GM18951 (cell line): ENCODE measurements around the gene TFAM.

Source experiments
- POLR2A ChIP-seq: IDR thresholded peaks from 4 replicates; pipeline ENCODE4 v1.6.1; 2011; ENCODE audit warnings: mild to moderate bottlenecking; ENCODE audit not compliant: insufficient read length, insufficient read depth; ENCODE audit errors: extremely low read depth
- in situ Hi-C: fragments of 300-500 bp; cut with MboI; formaldehyde crosslinking; loops from one replicate; pipeline ENCODE4 v1.12.0; 2022; ENCODE audit warnings: low sequenced_read_pairs, mixed read lengths, inconsistent platforms; ENCODE audit not compliant: unreplicated experiment

TFAM gene

GRCh38 chr10:58358947-58359346, 26.3 kb upstream of the TFAM start:
- TF ChIP-seq POLR2A, result no peak
- in situ Hi-C loops, result no loop called here

- no peak for TF ChIP-seq POLR2A
- in situ Hi-C loops, result no loop called here
Observed at GRCh38 chr10:58359541-58359940, 25.7 kb upstream of the TFAM start.

- no peak for TF ChIP-seq POLR2A
- in situ Hi-C loops, result no loop called here
Observed at GRCh38 chr10:58360412-58361004, 24.7 kb upstream of the TFAM start.

- in situ Hi-C loops, result no loop called here
- no peak for TF ChIP-seq POLR2A
Observed at GRCh38 chr10:58361353-58361752, 23.9 kb upstream of the TFAM start.

GRCh38 chr10:58362027-58362789, 23.0 kb upstream of the TFAM start:
- in situ Hi-C loops, result no loop called here
- TF ChIP-seq POLR2A, result no peak

- in situ Hi-C loops, result no loop called here
- TF ChIP-seq POLR2A, result no peak
Observed at GRCh38 chr10:58367069-58367468, 18.1 kb upstream of the TFAM start.

GRCh38 chr10:58371473-58371872, 13.7 kb upstream of the TFAM start:
- in situ Hi-C loops, result no loop called here

GRCh38 chr10:58372607-58373441, 12.4 kb upstream of the TFAM start:
- no peak for TF ChIP-seq POLR2A
- in situ Hi-C loops, result no loop called here

More at GRCh38 chr10:58371473-58371872, 13.7 kb upstream of the TFAM start:
- TF ChIP-seq POLR2A, result no peak

- in situ Hi-C loops, result no loop called here
- no peak for TF ChIP-seq POLR2A
Observed at GRCh38 chr10:58373442-58373827, 11.8 kb upstream of the TFAM start.

- in situ Hi-C loops, result no loop called here
Observed at GRCh38 chr10:58382489-58382995, 2.7 kb upstream of the TFAM start.

GRCh38 chr10:58384095-58384494, 1.1 kb upstream of the TFAM start:
- in situ Hi-C loops, result no loop called here

More at GRCh38 chr10:58382489-58382995, 2.7 kb upstream of the TFAM start:
- no peak for TF ChIP-seq POLR2A

GRCh38 chr10:58384544-58384998, 639 bp upstream of the TFAM start:
- in situ Hi-C loops, result no loop called here
- no peak for TF ChIP-seq POLR2A

More at GRCh38 chr10:58384095-58384494, 1.1 kb upstream of the TFAM start:
- no peak for TF ChIP-seq POLR2A

- no peak for TF ChIP-seq POLR2A
- in situ Hi-C loops, result no loop called here
Observed at GRCh38 chr10:58385784-58386112, 538 bp downstream of the TFAM start.
